HL-60 (cell line): ENCODE measurements around the gene KDM1B.

Experiments used
- DNase-seq, 2 experiments: peaks; one replicate each; pipeline ENCODE4 v3.0.0-alpha.2; 2010 to 2020; ENCODE audit warnings: low read depth in 1 of 2, low spot score in 1 of 2
- H3K27ac ChIP-seq: fragments of 250-450 bp; sonication (Bioruptor Pico); replicated peaks from 2 replicates; pipeline ENCODE4 v1.5.1; 2020; ENCODE audit warnings: mild to moderate bottlenecking, moderate library complexity
- H3K27me3 ChIP-seq: fragments of 250-450 bp; sonication (Bioruptor Pico); 2 replicates; pipeline ENCODE4 v1.5.1; 2021; ENCODE audit warnings: mild to moderate bottlenecking, moderate library complexity; ENCODE audit not compliant: insufficient read depth, poor library complexity, severe bottlenecking
- H3K4me3 ChIP-seq: replicated peaks from 2 replicates; pipeline ENCODE4 v1.5.1; 2011; ENCODE audit warnings: mild to moderate bottlenecking, control low read depth, low read length; ENCODE audit not compliant: insufficient read depth
- GABPA ChIP-seq: IDR thresholded peaks from 2 replicates; pipeline ENCODE4 v1.6.1; 2012; ENCODE audit warnings: low read depth
- POLR2AphosphoS5 ChIP-seq: IDR thresholded peaks from 2 replicates; pipeline ENCODE4 v1.6.1; 2012; ENCODE audit warnings: low read depth
- SPI1 ChIP-seq: IDR thresholded peaks from 2 replicates; pipeline ENCODE4 v1.6.1; 2012; ENCODE audit warnings: low read depth, mild to moderate bottlenecking, borderline replicate concordance
- TF ChIP-seq, protein P1 (sequence below): IDR thresholded peaks from 2 replicates; pipeline ENCODE4 v1.6.1; 2012; ENCODE audit warnings: low read depth; ENCODE audit not compliant: insufficient replicate concordance
- TF ChIP-seq, protein P2 (sequence below): IDR thresholded peaks from one replicate; pipeline ENCODE4 v1.5.1; 2011; ENCODE audit warnings: low read length, control low read depth, inconsistent platforms; ENCODE audit not compliant: insufficient read depth

The KDM1B gene

DNA sequence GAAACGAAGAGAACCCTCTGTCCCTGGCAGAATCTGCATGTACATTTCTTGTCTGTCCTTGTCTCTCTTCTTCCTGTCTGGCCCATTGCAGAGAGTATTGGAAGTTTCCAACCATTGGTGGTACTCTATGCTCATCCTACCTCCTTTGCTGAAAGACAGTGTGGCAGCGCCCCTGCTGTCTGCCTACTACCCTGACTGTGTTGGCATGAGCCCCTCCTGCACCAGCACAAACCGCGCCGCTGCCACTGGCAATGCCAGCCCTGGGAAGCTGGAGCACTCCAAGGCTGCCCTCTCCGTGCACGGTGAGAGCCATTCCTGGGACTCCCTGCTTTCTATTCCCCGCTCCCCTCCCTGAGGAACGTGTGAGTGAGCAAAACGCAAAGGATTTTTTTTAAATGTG lies 32.5 kb downstream of the KDM1B start:
- Histone ChIP-seq H3K27me3 (no peaks in the 10 kb centered on the region), H3K27ac (no peak overlapping the region), H3K4me3 (no peak overlapping the region)
- DNase-seq: no peak
- TF ChIP-seq, protein P1, sequence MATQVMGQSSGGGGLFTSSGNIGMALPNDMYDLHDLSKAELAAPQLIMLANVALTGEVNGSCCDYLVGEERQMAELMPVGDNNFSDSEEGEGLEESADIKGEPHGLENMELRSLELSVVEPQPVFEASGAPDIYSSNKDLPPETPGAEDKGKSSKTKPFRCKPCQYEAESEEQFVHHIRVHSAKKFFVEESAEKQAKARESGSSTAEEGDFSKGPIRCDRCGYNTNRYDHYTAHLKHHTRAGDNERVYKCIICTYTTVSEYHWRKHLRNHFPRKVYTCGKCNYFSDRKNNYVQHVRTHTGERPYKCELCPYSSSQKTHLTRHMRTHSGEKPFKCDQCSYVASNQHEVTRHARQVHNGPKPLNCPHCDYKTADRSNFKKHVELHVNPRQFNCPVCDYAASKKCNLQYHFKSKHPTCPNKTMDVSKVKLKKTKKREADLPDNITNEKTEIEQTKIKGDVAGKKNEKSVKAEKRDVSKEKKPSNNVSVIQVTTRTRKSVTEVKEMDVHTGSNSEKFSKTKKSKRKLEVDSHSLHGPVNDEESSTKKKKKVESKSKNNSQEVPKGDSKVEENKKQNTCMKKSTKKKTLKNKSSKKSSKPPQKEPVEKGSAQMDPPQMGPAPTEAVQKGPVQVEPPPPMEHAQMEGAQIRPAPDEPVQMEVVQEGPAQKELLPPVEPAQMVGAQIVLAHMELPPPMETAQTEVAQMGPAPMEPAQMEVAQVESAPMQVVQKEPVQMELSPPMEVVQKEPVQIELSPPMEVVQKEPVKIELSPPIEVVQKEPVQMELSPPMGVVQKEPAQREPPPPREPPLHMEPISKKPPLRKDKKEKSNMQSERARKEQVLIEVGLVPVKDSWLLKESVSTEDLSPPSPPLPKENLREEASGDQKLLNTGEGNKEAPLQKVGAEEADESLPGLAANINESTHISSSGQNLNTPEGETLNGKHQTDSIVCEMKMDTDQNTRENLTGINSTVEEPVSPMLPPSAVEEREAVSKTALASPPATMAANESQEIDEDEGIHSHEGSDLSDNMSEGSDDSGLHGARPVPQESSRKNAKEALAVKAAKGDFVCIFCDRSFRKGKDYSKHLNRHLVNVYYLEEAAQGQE: no peak
- TF ChIP-seq SPI1 (no peak), POLR2AphosphoS5 (no peak), GABPA (no peak)
- TF ChIP-seq, protein P2, sequence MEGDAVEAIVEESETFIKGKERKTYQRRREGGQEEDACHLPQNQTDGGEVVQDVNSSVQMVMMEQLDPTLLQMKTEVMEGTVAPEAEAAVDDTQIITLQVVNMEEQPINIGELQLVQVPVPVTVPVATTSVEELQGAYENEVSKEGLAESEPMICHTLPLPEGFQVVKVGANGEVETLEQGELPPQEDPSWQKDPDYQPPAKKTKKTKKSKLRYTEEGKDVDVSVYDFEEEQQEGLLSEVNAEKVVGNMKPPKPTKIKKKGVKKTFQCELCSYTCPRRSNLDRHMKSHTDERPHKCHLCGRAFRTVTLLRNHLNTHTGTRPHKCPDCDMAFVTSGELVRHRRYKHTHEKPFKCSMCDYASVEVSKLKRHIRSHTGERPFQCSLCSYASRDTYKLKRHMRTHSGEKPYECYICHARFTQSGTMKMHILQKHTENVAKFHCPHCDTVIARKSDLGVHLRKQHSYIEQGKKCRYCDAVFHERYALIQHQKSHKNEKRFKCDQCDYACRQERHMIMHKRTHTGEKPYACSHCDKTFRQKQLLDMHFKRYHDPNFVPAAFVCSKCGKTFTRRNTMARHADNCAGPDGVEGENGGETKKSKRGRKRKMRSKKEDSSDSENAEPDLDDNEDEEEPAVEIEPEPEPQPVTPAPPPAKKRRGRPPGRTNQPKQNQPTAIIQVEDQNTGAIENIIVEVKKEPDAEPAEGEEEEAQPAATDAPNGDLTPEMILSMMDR: no peak

DNA sequence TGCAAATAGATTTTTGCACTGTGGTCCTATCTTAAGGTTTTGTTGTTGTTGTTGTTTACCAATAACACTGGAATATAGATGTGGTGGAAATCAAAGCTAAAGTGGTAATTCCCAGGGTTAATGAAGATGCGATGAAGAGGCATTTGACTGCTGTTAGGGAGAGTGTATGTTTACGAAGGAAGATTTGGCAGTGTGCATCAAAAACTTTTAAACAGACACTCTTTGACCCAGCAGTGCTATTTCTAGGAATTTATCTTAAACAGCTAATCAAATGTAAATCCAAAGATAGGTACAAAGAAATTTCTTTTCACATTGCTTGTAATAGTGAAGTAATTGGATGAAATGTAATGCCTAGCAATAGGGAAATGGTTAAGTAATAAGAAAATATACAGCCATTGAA lies 34.0 kb downstream of the KDM1B start:
- DNase-seq: no peak
- Histone ChIP-seq H3K4me3 (no peak overlapping the region), H3K27ac (no peak overlapping the region), H3K27me3 (no peaks in the 10 kb centered on the region)
- no peak for TF ChIP-seq GABPA
- TF ChIP-seq, protein P2: no peak
- TF ChIP-seq POLR2AphosphoS5: no peak
- TF ChIP-seq, protein P1: no peak
- TF ChIP-seq SPI1: no peak

DNA sequence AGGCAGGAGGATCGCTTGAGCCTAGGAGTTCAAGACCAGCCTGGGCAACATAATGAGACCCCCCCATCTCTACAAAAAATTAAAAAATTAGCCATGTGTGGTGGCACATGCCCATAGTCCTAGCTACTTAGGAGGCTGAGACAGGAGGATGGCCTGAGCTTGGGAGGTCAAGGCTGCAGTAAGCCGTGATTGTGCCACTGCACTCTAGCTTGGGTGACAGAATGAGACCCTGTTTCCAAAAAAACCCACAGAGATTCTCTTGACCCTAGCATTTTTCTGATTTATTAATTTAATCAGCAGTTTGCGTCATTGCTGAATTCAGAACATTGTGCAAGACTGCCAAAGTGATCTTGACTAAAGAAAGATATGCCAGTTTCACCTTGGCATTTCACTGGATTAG lies 36.8 kb downstream of the KDM1B start:
- Histone ChIP-seq H3K4me3 (no peak overlapping the region), H3K27ac (no peak overlapping the region), H3K27me3 (no peaks in the 10 kb centered on the region)
- TF ChIP-seq SPI1: no peak
- no peak for TF ChIP-seq POLR2AphosphoS5
- TF ChIP-seq, protein P1: no peak
- TF ChIP-seq GABPA: no peak
- TF ChIP-seq, protein P2: no peak
- DNase-seq: no peak
